ENCODE results near the gene ALKBH5.

- TF ChIP-seq CTCF (IDR thresholded peaks at IDR 0.05; ENCODE audit: insufficient read depth, low read depth, low read length) (no peak), EZH2 (IDR thresholded peaks at IDR 0.05; ENCODE audit: insufficient read depth, low read length) (no peak)
Measured at GRCh38 chr17:18218756-18219415, 35.3 kb downstream of the ALKBH5 start.
